Measurements from ENCODE around the gene STXBP6. TPM values are rescaled to one million over a fixed set of nuclear protein-coding genes. Genes with fewer than 3 reads are reported as not detected.
A peak's percentile ranks its signal among the peaks of the same experiment; 100 is the strongest.
"Not testable (repeated sequence)": the region's sequence is repeated elsewhere in the genome, so short reads cannot be mapped to it uniquely, and the experiment has no call there.

Gene STXBP6
- total and polyA plus RNA-seq, 7 donors, result 7.1 to 32.8 (median 14.3) TPM

DNA sequence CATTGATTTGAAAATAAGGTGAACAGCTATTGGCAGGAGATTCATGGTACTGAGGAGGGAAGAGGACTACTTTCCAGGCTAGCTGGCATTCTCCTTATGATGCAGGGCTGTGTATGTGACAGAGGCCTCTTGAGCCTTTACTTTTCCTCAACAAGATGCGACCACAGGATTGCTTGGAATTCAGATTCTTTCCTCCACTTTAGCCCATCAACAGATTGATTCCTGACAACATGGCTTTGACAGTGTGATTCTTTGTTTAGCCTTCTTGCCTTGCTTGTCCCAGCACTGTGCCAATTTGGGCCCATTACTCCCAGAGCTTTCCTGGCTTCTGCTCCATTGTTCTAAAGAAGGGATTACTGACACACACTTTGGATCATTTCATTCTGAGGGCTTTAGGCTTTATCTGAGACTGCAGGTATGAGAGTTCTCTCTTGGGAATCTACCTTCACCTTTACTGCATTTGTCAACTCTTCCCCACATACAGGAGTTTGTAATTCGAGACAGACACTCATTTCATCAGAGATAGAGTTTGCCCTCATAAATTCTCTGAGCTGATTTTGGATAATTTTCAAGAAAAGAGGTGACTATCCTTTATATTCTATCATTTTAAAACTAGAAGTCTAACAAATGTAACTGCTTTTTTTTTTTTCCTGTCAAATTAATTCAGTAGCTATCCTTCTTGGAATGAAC lies 209.6 kb downstream of the STXBP6 start:
- H3K27me3 ChIP-seq, result no peaks in the 10 kb centered on the region
- H3K4me3 ChIP-seq, result no peak overlapping the region
- peaks cover 0 to 21% (median 8%) of the 10 kb centered on the region in 4 donors for H3K4me1 ChIP-seq
- H3K27ac ChIP-seq, result no peak overlapping the region
- DNase-seq, result no peak
- intact Hi-C loops (cut with DNase I), result no loop called here
- H3K9me3 ChIP-seq, result no peaks in the 10 kb centered on the region
- TF ChIP-seq EP300 (IDR thresholded peaks at IDR 0.05), result no peak
- no peak for TF ChIP-seq POLR2A (IDR thresholded peaks at IDR 0.05)
- TF ChIP-seq POLR2AphosphoS5 (IDR thresholded peaks at IDR 0.05), result no peak
- TF ChIP-seq, protein P1, sequence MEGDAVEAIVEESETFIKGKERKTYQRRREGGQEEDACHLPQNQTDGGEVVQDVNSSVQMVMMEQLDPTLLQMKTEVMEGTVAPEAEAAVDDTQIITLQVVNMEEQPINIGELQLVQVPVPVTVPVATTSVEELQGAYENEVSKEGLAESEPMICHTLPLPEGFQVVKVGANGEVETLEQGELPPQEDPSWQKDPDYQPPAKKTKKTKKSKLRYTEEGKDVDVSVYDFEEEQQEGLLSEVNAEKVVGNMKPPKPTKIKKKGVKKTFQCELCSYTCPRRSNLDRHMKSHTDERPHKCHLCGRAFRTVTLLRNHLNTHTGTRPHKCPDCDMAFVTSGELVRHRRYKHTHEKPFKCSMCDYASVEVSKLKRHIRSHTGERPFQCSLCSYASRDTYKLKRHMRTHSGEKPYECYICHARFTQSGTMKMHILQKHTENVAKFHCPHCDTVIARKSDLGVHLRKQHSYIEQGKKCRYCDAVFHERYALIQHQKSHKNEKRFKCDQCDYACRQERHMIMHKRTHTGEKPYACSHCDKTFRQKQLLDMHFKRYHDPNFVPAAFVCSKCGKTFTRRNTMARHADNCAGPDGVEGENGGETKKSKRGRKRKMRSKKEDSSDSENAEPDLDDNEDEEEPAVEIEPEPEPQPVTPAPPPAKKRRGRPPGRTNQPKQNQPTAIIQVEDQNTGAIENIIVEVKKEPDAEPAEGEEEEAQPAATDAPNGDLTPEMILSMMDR (IDR thresholded peaks at IDR 0.05), result no peak
- H3K36me3 ChIP-seq, result no peaks in the 10 kb centered on the region
- WGBS, 2 donors, result 53 to 75% methylated on average over 2 of the region's 2 CpGs

DNA sequence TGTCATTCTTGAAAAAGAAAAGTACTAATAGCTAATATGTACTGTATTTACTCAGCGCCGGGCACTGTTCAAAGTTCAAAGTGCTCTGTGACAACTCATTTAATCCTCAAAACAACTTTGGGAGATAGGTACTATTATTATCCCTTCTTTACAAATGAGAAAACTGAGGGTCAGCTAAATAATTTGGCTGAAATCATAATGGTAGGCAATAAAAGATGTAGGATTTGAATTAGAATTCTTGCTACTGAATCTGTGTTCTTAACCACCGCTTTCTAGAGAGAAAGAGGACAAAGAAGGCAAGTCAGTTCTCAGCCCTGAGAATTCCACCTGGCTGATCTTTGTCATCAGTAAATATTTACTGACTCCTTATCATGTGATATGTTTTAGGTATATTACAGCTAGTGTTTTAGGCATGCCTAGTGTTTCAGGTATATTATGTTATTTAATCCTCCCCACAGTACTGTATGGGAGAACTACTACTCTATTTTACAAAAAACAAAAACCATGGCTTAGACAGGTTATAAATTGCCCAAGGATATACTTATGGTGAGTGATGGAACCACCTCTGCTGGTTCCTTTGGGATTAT lies 210.2 kb downstream of the STXBP6 start:
- intact Hi-C loops (cut with DNase I), result no loop called here
- no peak overlapping the region for H3K4me3 ChIP-seq
- 16 to 73% methylated on average over 3 of the region's 3 CpGs for whole genome bisulfite sequencing, 2 donors
- H3K27me3 ChIP-seq, result no peaks in the 10 kb centered on the region
- H3K27ac ChIP-seq, result no peak overlapping the region
- H3K4me1 ChIP-seq, result peaks cover 0 to 21% (median 8%) of the 10 kb centered on the region in 4 donors
- no peaks in the 10 kb centered on the region for H3K9me3 ChIP-seq
- TF ChIP-seq, protein P1 (IDR thresholded peaks at IDR 0.05), result no peak
- TF ChIP-seq POLR2A (IDR thresholded peaks at IDR 0.05) (no peak), EP300 (IDR thresholded peaks at IDR 0.05) (no peak), POLR2AphosphoS5 (IDR thresholded peaks at IDR 0.05) (no peak)
- DNase-seq, result no peak
- no peaks in the 10 kb centered on the region for H3K36me3 ChIP-seq

DNA sequence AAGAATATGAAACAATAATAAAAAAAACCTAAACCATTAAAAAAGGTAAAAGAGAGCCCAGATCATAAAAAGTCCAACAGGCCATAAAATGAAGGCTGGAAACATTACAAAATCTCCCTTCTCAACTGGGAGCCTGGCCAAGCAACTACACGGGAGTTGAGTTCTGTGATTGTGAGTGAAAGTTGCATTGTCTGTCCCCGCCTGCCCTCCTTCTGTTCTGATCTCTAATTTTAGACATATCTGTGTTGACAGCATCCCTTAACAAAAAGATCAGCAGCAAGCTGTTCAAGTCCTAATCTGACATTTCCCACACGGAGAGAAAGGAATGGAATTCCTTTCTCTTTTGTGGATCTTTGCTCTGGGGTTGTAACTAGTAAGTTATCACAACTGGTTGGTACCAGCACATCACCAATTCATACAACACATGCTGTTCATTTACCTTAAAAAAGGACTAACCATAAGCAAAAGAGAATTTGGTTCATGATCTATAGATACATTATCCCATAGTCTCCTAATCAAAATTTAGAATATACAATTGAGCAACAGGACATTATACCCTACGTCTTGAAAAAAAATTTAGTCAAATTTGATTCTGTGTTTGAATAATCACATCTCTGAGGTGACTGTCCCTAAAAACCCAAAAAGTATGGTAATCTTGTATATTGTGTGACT lies 210.9 kb downstream of the STXBP6 start:
- H3K9me3 ChIP-seq, result no peaks in the 10 kb centered on the region

DNA sequence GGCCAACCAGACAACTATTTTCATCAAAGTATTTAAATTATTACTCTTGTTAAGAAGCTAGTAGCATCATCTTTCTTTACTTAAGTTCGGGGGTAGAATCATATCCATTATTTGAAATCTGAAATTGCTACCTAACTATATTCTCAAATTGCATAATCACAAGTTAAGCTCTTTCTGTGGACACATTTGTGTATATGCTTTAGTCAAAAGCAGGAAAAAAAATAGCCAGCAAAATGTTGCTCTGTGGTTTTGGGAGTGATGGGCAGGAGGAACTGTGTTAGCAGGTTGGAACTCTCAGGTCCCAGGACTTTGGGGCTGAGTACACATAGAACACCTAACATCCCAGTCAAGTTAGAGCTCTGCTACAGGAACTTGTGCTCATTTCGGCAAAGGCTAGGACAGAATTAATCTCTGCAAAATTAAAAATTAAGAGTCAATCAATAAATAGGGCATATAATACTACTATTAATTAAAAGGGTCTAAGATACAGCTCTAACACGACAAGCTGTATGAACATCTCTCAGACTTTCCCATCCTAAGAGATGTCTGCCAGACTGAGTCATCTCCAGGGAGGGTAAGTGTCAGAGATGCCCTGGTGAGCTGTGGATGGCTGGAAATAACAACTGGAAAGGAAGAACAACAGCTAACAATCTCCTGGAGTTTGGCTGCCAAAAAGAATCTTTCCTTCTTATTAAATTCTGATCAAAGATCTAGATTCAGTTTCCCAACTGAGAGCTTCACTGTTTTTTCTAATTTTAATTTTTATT lies 212.5 kb downstream of the STXBP6 start:
- Histone ChIP-seq H3K27me3 (no peaks in the 10 kb centered on the region), H3K4me3 (no peak overlapping the region), H3K36me3 (no peaks in the 10 kb centered on the region), H3K9me3 (no peaks in the 10 kb centered on the region), H3K27ac (no peak overlapping the region), H3K4me1 (peaks cover 0 to 11% (median 8%) of the 10 kb centered on the region in 4 donors)
- no peak for DNase-seq
- no peak for TF ChIP-seq POLR2A (IDR thresholded peaks at IDR 0.05)
- TF ChIP-seq EP300 (IDR thresholded peaks at IDR 0.05), result no peak
- no peak for TF ChIP-seq POLR2AphosphoS5 (IDR thresholded peaks at IDR 0.05)
- TF ChIP-seq, protein P1 (IDR thresholded peaks at IDR 0.05), result no peak
- intact Hi-C loops (cut with DNase I), result no loop called here
- WGBS, 2 donors, result 71 to 88% methylated on average over 3 of the region's 3 CpGs

More for the DNA sequence above, 210.9 kb downstream of the STXBP6 start:
- 14 to 55% methylated on average over 4 of the region's 4 CpGs for WGBS, 2 donors
- intact Hi-C loops (cut with DNase I), result no loop called here
- DNase-seq, result no peak
- H3K27me3 ChIP-seq, result no peaks in the 10 kb centered on the region
- TF ChIP-seq POLR2A (IDR thresholded peaks at IDR 0.05), result no peak
- no peak for TF ChIP-seq POLR2AphosphoS5 (IDR thresholded peaks at IDR 0.05)
- no peak for TF ChIP-seq EP300 (IDR thresholded peaks at IDR 0.05)
- TF ChIP-seq, protein P1 (IDR thresholded peaks at IDR 0.05), result no peak
- peak overlapping the region in 1 of 4 donors; percentile 5 for H3K27ac ChIP-seq
- H3K4me1 ChIP-seq, result peaks cover 0 to 20% (median 8%) of the 10 kb centered on the region in 4 donors
- H3K4me3 ChIP-seq, result no peak overlapping the region
- H3K36me3 ChIP-seq, result no peaks in the 10 kb centered on the region

DNA sequence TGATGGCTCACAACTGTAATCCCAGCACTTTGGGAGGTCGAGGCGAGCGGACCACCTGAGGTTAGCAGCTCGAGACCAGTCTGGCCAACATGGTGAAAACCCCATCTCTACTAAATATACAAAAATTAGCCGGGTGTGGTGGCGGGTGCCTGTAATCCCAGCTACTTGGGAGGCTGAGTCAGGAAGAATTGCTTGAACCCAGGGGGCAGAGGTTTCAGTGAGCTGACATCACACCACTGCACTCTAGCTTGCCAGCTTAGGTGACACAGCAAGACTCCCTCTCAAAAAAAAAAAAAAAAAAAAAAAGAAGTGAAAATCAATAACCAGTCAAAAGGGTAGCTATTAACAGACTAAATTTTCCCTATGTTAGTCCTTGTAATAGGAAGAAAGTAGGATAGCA lies 213.6 kb downstream of the STXBP6 start:
- H3K36me3 ChIP-seq; H3K27ac ChIP-seq; H3K9me3 ChIP-seq; H3K27me3 ChIP-seq; intact Hi-C loops (cut with DNase I); DNase-seq; H3K4me3 ChIP-seq: not testable (repeated sequence)
- H3K4me1 ChIP-seq, result peaks cover 0 to 11% (median 8%) of the 10 kb centered on the region in 4 donors
- WGBS, 2 donors, result 77 to 95% methylated on average over 6 of the region's 6 CpGs
